HG02610 (cell line): ENCODE data around the gene MAN1A2.
"Not testable (repeated sequence)": the region's sequence is repeated elsewhere in the genome, so short reads cannot be mapped to it uniquely, and the experiment has no call there.

Experiments
- ATAC-seq: cut with Tn5 transposase; IDR thresholded peaks from one replicate; pipeline ENCODE4 v1.9.1; 2021; ENCODE audit warnings: mild to moderate bottlenecking, moderate library complexity; ENCODE audit not compliant: unreplicated experiment

Gene MAN1A2

DNA sequence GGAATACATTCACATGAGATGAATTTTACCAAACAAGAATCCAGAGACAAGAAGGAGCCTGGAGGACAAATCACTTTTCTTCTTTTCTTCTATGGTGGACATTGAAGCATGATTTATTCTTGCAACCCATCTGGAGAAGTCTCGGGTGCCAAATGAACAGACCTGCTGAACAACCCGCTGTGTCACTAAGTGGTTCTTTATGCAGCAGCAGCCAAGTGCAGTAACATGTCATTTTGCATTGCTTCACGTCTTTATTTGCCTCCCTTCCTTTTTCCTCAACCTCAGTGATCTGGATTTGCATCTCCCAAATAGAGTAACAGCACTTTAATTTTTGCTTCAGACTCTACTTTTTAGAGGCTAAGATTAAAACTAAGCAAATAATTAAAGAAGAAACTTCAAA lies 188.6 kb downstream of the MAN1A2 start:
- no peak for ATAC-seq

GRCh38 chr1:117556341-117556740 lies 189.1 kb downstream of the MAN1A2 start:
- no peak for ATAC-seq

- ATAC-seq, result no peak
Observed at GRCh38 chr1:117556976-117557375, 189.7 kb downstream of the MAN1A2 start.

DNA sequence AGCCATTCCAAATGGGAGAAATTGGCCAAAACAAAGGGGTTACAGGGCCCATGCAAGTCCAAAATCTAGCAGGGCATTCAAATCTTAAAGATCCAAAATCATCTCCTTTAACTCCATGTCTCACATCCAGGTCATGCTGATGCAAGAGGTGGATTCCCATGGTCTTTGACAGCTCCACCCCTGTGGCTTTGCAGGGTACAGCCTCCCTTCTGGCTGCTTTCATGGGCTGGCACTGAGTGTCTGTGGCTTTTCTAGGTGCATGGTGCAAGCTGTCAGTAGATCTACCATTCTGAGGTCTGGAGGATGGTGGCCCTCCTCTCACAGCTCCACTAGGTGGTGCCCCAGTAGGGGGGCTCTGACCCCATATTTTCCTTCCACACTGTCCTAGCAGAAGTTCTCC lies 191.2 kb downstream of the MAN1A2 start:
- not testable (repeated sequence) for ATAC-seq

- no peak for ATAC-seq
Observed at GRCh38 chr1:117559139-117559538, 191.9 kb downstream of the MAN1A2 start.

DNA sequence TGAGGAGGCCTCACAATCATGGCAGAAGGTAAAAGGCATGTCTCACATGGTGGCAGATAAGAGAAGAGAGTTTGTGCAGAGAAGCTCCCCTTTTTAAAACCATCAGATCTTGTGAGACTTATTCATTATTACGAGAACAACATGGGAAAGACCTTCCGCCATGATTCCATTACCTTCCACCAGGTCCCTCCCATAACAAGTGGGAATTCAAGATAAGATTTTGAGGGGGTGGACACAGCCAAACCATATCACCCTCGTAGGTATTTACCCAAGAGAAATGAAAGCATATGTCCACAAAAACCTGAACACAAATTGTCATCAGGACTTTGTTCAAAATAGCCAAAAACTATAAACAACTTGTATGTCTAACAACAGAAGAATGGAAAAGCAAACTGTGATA lies 192.7 kb downstream of the MAN1A2 start:
- no peak for ATAC-seq

DNA sequence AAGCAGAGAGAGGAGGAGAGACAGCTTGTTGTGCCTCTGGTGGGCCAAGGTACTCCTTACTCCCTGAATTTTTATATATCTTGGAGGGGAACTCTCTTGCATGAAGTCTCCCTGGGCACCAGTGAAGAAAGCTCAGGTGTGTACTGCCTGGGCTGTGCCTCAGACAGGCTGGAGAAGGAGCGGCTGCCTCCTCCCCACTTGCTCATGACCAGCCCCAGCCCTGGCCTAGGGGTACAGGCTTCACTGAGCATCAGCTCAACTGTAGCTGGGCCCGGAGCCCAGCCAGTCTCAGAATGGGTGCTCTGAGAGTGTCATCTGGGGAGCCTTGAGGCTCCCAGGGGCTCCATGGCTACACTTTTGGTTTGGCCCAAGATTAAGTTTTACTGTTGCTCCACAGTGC lies 193.8 kb downstream of the MAN1A2 start:
- no peak for ATAC-seq

- ATAC-seq, result no peak
Observed at GRCh38 chr1:117561551-117561950, 194.3 kb downstream of the MAN1A2 start.

DNA sequence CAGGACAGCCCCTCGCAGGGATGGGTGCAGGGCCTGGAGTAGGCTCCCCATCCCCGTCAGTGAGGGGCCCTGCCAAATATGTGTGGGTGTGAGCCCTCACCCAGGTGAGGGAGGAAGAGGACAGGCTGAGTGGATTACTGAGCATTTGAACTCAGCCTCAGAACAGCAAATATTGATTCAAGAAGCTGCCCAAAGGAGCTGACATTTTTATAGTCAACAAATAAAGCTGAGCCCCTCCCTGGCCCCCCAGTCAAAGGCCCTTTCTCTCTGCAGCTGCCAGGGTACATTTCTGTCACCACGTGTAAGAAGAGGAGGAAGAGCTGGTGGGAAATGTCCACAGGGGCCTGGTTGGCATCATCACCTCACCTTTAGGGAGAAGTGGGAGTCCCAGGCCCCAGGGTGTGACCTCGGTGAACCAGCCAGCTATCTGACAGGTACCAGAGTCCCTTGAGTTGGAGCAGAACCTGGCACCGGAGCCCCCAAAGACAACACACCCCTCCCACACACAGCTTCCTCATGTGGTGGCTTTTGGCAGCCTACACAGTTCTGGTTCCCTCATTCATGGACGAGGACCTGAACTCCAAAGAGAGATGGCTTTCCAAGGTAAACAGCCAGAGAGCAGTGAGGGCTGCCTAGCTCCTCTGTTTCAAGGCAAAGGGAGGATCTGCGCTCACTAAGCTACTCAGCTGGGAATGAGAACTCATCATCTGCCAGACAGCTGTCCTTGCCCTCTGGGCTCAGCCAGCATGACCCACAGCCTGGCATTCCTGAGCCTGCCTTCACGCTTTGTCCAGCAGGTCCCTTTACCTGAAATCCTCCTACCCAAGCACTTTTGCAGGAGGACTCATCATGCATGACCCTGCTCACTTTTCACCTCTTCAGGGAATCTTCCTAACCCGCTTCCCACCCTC lies 195.6 kb downstream of the MAN1A2 start:
- no peak for ATAC-seq

DNA sequence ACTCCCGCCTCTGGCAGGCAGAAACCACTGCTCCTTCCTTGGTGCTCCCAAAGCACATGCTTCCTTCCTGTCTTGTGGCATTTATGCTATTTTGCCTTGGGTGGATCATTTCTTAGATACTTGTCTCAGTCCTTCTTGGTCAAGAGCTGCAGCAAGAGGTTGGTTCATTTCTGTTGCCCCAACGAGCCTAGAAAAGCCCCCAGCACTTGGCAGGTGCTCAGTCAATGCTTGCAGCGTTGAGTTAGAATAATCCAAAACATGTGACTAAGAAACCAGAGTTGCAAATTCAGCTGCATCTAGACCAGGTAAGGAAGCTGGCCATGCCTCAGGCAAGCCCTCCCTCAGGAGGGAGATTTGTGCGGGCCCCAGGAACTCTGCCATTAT lies 196.2 kb downstream of the MAN1A2 start:
- ATAC-seq, result no peak

- no peak for ATAC-seq
Observed at GRCh38 chr1:117564227-117565075, 197.2 kb downstream of the MAN1A2 start.

- ATAC-seq, result no peak
Observed at GRCh38 chr1:117565076-117565556, 197.9 kb downstream of the MAN1A2 start.

DNA sequence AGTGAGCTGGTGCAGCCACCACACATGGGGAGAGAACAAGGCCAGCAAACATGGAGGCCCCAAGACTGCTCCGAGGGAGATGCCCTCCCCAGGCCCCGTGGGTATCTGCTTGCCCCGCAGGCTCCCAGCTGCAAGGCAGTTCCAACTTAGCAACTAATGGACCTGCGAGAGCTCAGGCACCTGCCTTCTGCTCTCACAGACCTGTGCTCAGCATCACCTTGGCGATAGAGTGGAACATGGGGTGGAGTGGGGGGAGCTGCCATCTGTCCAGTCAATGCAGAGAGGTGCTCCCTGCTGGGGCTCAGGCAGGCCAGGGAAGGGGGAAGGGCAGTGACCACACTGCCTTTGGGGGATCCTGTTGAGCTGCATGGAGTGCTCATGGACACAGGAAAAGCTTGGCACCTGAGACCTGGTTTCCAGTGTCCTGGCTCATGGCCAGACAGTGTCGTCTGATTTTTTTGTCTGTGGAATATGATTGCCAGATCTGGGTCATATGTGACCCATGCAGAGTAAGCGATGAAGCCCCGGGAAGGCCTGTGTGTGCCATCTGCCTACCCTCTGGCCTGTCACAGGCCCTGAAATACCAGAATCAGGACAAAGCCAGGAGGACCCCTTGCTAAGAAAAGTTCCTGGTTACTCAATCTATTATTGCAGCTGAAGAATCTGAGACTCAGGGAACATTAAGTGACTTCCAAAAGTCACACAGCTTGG lies 198.7 kb downstream of the MAN1A2 start:
- ATAC-seq, result no peak

DNA sequence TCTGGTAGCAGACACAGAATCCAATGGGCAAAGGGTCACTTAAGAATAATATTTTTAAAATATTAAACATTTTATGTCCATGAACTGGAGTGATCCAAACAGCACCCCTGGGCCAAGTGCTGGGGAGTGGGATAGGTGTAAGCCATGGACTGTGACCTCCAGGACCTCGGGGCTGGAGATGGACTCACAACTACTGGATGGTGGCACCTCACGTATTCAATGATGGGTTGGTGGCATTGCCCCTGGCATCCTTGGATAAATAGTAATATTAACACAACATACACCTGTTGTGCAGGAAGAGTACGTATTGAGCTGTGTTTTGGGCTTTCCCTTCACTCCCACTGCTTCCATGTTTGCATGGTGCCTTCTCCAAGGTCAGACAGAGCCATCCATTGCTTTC lies 199.3 kb downstream of the MAN1A2 start:
- no peak for ATAC-seq

DNA sequence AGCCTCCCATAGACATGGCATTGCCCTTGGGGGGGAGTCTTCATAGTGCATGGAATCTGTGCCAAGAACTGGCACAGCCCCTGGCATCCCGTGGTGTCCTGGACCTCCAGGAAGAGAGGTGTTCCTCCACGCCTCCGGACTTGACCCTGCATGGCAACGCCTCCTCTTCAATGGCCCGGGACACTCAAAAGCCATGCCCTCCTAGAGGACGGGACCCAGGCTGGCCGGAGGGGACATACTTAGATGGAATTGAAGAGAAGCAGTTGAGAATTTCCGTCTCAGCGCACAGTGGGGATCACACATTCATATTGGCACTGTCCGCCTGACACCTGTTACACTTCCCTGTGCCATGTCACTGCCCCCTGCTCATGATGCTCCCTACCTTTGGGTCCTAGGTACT lies 200.2 kb downstream of the MAN1A2 start:
- ATAC-seq, result no peak

GRCh38 chr1:117567976-117568375 lies 200.7 kb downstream of the MAN1A2 start:
- no peak for ATAC-seq

- ATAC-seq, result no peak
Observed at GRCh38 chr1:117568999-117569398, 201.8 kb downstream of the MAN1A2 start.

GRCh38 chr1:117569856-117570255 lies 202.6 kb downstream of the MAN1A2 start:
- no peak for ATAC-seq

DNA sequence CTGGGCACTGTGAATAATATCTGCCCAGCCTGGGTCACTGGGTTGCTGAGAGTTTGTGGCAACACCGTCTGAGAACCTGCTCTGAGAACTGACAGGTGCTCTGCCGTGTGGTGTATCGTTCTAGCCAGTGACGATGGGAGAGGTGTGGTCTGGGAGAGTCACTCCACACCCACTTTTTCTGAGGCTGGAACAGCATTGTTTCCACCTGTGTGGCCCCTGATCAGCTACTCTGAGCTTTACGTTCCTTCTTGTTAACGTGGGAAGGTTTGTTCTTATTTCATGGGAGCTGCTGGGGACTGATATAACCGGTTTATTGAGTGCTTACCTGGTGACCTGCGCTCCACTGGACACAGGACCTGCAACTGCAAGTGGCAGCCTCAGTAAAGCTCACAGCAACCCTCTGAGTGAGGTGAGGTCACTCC lies 203.8 kb downstream of the MAN1A2 start:
- no peak for ATAC-seq

- no peak for ATAC-seq
Observed at GRCh38 chr1:117571496-117571895, 204.2 kb downstream of the MAN1A2 start.

DNA sequence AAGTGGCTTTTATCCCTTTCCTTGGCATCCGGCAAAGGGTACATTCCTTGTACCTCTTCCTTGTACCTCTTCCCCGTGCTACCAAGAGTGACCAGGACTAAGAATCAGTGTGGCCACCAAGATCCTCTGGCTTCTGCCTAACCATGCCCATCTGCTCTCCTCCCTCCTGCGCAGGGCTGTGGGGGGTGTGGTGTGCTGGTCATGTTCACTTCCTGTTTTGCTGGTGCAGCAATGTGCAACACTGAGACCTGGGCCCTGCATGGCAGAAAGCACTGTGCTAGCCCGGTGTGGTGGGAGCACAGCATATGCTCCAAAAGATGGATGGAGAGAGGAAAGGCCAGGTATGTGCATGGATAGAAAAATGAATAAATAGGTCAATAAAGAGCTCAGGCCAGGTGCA lies 205.3 kb downstream of the MAN1A2 start:
- ATAC-seq, result no peak
